T1000 (cell line): Measurements from ENCODE around the gene MAK.
"Not testable (repeated sequence)": the region's sequence is repeated elsewhere in the genome, so short reads cannot be mapped to it uniquely, and the experiment has no call there.

Source experiments
- DNase-seq: peaks from one replicate; lab custom pipeline; 2025; ENCODE audit warnings: mixed read lengths; lab: John Stamatoyannopoulos, UW

MAK gene

GRCh38 chr6:10854922-10855632, 16.7 kb upstream of the MAK start:
- no peak for DNase-seq

- not testable (repeated sequence) for DNase-seq
Observed at GRCh38 chr6:10853849-10854300, 15.5 kb upstream of the MAK start.

GRCh38 chr6:10852361-10852960, 14.1 kb upstream of the MAK start:
- DNase-seq = no peak

- no peak for DNase-seq
Observed at GRCh38 chr6:10850728-10851127, 12.4 kb upstream of the MAK start.

- no peak for DNase-seq
Observed at GRCh38 chr6:10849901-10850300, 11.6 kb upstream of the MAK start.

- DNase-seq = no peak
Observed at GRCh38 chr6:10847684-10848083, 9.3 kb upstream of the MAK start.

- DNase-seq = no peak
Observed at GRCh38 chr6:10843554-10843953, 5.2 kb upstream of the MAK start.

GRCh38 chr6:10838794-10839333, 525 bp upstream of the MAK start:
- DNase-seq = no peak

- DNase-seq = peak; percentile 22
Observed at GRCh38 chr6:10837622-10837994, 731 bp downstream of the MAK start.

- DNase-seq = no peak
Observed at GRCh38 chr6:10837009-10837621, 1.2 kb downstream of the MAK start.

GRCh38 chr6:10834823-10835222, 3.5 kb downstream of the MAK start:
- DNase-seq = no peak

GRCh38 chr6:10831609-10832008, 6.7 kb downstream of the MAK start:
- DNase-seq = no peak

GRCh38 chr6:10824819-10825218, 13.5 kb downstream of the MAK start:
- no peak for DNase-seq

GRCh38 chr6:10824297-10824696, 14.0 kb downstream of the MAK start:
- no peak for DNase-seq

GRCh38 chr6:10814176-10814575, 24.2 kb downstream of the MAK start:
- DNase-seq = not testable (repeated sequence)

- DNase-seq = no peak
Observed at GRCh38 chr6:10809098-10809497, 29.2 kb downstream of the MAK start.

- no peak for DNase-seq
Observed at GRCh38 chr6:10808376-10808775, 30.0 kb downstream of the MAK start.

- DNase-seq = peak; percentile 17
Observed at GRCh38 chr6:10801224-10801848, 37.0 kb downstream of the MAK start.

GRCh38 chr6:10800810-10801209, 37.5 kb downstream of the MAK start:
- DNase-seq = no peak

GRCh38 chr6:10794239-10794638, 44.1 kb downstream of the MAK start:
- no peak for DNase-seq

GRCh38 chr6:10793695-10794094, 44.6 kb downstream of the MAK start:
- DNase-seq = no peak

GRCh38 chr6:10793035-10793434, 45.3 kb downstream of the MAK start:
- no peak for DNase-seq

GRCh38 chr6:10792101-10792500, 46.2 kb downstream of the MAK start:
- no peak for DNase-seq
